Loucy (cell line): ENCODE measurements around the gene PNMA6F.

Experiments used
- CTCF ChIP-seq: fragments of 200-600 bp; sonication (generic); conservative IDR thresholded peaks from 2 replicates; pipeline ENCODE4 v1.5.1; 2014; ENCODE audit warnings: mild to moderate bottlenecking, antibody characterized with exemption, low read length
- EZH2phosphoT487 ChIP-seq: fragments of 200-600 bp; IDR thresholded peaks from 2 replicates; pipeline ENCODE4 v1.6.1; 2018; ENCODE audit warnings: antibody characterized with exemption, mild to moderate bottlenecking, moderate library complexity, borderline replicate concordance

DNA sequence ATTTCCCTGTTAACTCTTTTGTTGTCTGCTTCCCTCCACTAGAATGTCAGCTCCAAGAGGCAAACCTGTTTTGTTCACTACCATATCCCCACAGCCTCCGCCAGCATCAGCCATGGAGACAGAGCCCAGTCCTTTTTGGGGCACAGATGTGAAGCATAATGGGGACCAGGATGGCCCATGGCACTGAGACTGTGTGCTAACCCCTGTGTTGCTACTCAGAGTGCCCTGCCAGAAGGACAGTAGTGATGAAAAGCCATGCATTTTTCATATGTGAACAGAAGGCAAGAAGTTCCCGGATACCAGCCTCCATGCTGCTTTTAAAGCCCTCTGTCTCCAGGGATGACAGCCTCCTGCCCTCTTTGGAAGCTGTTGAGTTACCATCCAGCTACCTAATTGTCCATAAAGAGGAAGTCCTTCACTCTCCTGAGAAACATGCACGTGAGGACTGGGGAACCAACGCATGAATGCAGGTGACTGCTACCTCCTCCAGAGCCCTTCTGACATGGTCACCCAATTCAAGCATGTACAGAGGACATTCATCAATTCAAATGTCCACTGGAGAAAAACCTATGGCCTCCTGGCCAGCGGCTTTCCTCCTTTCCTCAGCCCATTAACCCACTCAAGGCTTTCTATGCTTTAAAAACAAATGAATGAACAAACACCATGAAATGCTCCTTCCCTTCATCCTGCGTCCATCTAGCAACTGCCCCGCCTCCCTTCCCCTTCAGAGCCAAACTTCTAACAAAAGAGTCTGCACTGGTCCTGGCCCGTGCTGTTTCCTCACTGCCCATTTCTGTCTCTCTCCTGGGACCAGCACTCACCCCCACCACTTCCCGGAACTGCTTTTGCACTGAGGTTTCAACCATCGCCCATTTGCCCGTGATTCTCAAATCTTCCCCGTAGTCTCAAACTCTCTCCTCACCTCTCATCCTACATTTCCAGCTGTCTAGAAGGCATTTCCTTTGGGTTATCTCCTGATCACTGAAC is 18.0 kb downstream of the PNMA6F start:
- TF ChIP-seq CTCF (no peak), EZH2phosphoT487 (no peak)
